Gastrocnemius medialis (tissue), 4 donors: ENCODE results near the gene SNAPC4. TPM values are rescaled to one million over a fixed set of nuclear protein-coding genes. Genes with fewer than 3 reads are reported as not detected.

Experiments
- ATAC-seq, 2 donors: fragments of 150-250 bp; one replicate each; pipeline ENCODE4 v1.9.1; 2016
- DNase-seq, 2 donors: peaks; one replicate each; pipeline ENCODE4 v3.0.0-alpha.2; 2019
- H3K27ac ChIP-seq, 4 donors: fragments of 200-600 bp; sonication (generic); 1 replicate in 1 of 4; 2 replicates in 3 of 4; pipeline ENCODE4 v1.5.1; 2016 to 2018; ENCODE audit warnings: mild to moderate bottlenecking in 2 of 4, moderate library complexity in 1 of 4
- H3K27me3 ChIP-seq, 3 donors: fragments of 200-600 bp; sonication (generic) in 2 of 3; 1 replicate in 1 of 3; 2 replicates in 2 of 3; pipeline versions ENCODE4 v1.5.1 to v1.6.0; 2016 to 2019; ENCODE audit warnings: mild to moderate bottlenecking in 1 of 3, moderate library complexity in 1 of 3
- H3K36me3 ChIP-seq, 2 donors: fragments of 200-600 bp; sonication (generic) in 1 of 2; one replicate each; pipeline ENCODE4 v1.5.1; 2017 to 2018
- H3K4me1 ChIP-seq, 2 donors: fragments of 200-600 bp; sonication (generic) in 1 of 2; one replicate each; pipeline ENCODE4 v1.5.1; 2016 to 2017; ENCODE audit warnings: mild to moderate bottlenecking in 2 of 2
- H3K4me3 ChIP-seq, 4 donors: fragments of 200-600 bp; sonication (generic) in 3 of 4; 1 replicate in 1 of 4; 2 replicates in 3 of 4; pipeline ENCODE4 v1.5.1; 2016 to 2019; ENCODE audit warnings: mild to moderate bottlenecking in 2 of 4
- H3K9me3 ChIP-seq, 3 donors: fragments of 200-600 bp; sonication (generic) in 2 of 3; 1 replicate in 1 of 3; 2 replicates in 2 of 3; pipeline ENCODE4 v1.5.1; 2016 to 2019
- CTCF ChIP-seq, 5 experiments: fragments of 450-650 bp in 3 of 5; fragments of 200-600 bp in 2 of 5; sonication (generic) in 2 of 5; IDR thresholded peaks in 4 of 5; conservative IDR thresholded peaks in 1 of 5; 1 replicate in 4 of 5; 2 replicates in 1 of 5; pipeline ENCODE4 v1.5.1; 2016 to 2019; ENCODE audit warnings: antibody characterized with exemption in 5 of 5, mild to moderate bottlenecking in 3 of 5, moderate library complexity in 3 of 5
- POLR2A ChIP-seq, 2 donors: fragments of 450-650 bp; IDR thresholded peaks; one replicate each; pipeline ENCODE4 v1.6.1; 2017; ENCODE audit warnings: antibody characterized with exemption in 2 of 2, mild to moderate bottlenecking in 2 of 2, moderate library complexity in 2 of 2
- in situ Hi-C, 4 donors: fragments of 200-750 bp; cut with MboI; loops; one replicate each; pipeline versions ENCODE4 v1.15.0 to v1.8.0; 2017; ENCODE audit warnings: low sequenced_read_pairs in 4 of 4
- intact Hi-C: fragments of 100-400 bp; cut with DNase I; formaldehyde crosslinking; loops from one replicate; pipeline ENCODE4 v1.15.1; 2023; ENCODE audit warnings: low total_unique reads
- total RNA-seq, 4 donors: library from RNA; depleted of rRNA; stranded (reverse); fragments of >200 nt; gene quantifications; one replicate each; pipeline versions ENCODE4 v1.1.0 to v1.2.3, GENCODE V29; 2016

The SNAPC4 gene
- total RNA-seq, 4 donors from 2014 or later = 2.3 to 6.0 (median 3.9) TPM

GRCh38 chr9:136363949-136364748, 35.8 kb downstream of the SNAPC4 start:
- ATAC-seq (peak; percentile 0 to 1), DNase-seq (no peak)
- no peaks in the 10 kb centered on the region for H3K27me3 ChIP-seq
- intact Hi-C loops = loop anchor here (1.0 to 5.0 kb wide), 5 partner anchors 25 to 457 kb away; partner anchors contain the start of genes CAMSAP1, NOTCH1, QSOX2 and SNAPC4
- H3K4me3 ChIP-seq = peak overlapping the region in 3 of 4 donors; percentile 68 to 86 (median 81)
- TF ChIP-seq POLR2A (IDR thresholded peaks at IDR 0.05) (no peak), CTCF (IDR thresholded peaks at IDR 0.05 in 4 of 5, conservative IDR thresholded peaks at IDR 0.05 in 1 of 5) (peak in 1 of 5 experiments; percentile 7)
- no peaks in the 10 kb centered on the region for H3K36me3 ChIP-seq
- H3K9me3 ChIP-seq = no peaks in the 10 kb centered on the region
- H3K27ac ChIP-seq = peak overlapping the region in 1 of 4 donors; percentile 94
- in situ Hi-C loops = no loop called here
- peaks cover 7 to 9% of the 10 kb centered on the region in 2 donors for H3K4me1 ChIP-seq

- H3K4me1 ChIP-seq = peaks cover 7 to 9% of the 10 kb centered on the region in 2 donors
- intact Hi-C loops = loop anchor here (1.0 to 5.0 kb wide), 5 partner anchors 24 to 456 kb away; partner anchors contain the start of genes CAMSAP1, NOTCH1, QSOX2 and SNAPC4
- H3K4me3 ChIP-seq = peak within 1 kb of the TSS; percentile 68 to 86 (median 78)
- H3K9me3 ChIP-seq = no peaks in the 10 kb centered on the region
- in situ Hi-C loops = no loop called here
- peak; percentile 95 to 97 for ATAC-seq
- no peaks in the 10 kb centered on the region for H3K36me3 ChIP-seq
- no peaks in the 10 kb centered on the region for H3K27me3 ChIP-seq
- peak within 1 kb of the TSS; percentile 81 to 96 (median 94) for H3K27ac ChIP-seq
- peak; percentile 96 for DNase-seq
- TF ChIP-seq CTCF (IDR thresholded peaks at IDR 0.05 in 4 of 5, conservative IDR thresholded peaks at IDR 0.05 in 1 of 5) (peak; percentile 88 to 100 (median 99)), POLR2A (IDR thresholded peaks at IDR 0.05) (peak; percentile 84 to 93)
Measured at GRCh38 chr9:136363106-136363948, 36.6 kb downstream of the SNAPC4 start, which contains the start of gene DNLZ. TSS of gene DNLZ (minus strand) at chr9:136363744. CDS start at chr9:136363714, 30 bp downstream.

- no peaks in the 10 kb centered on the region for H3K27me3 ChIP-seq
- no peaks in the 10 kb centered on the region for H3K9me3 ChIP-seq
- no peak overlapping the region for H3K4me3 ChIP-seq
- TF ChIP-seq POLR2A (IDR thresholded peaks at IDR 0.05) (no peak), CTCF (IDR thresholded peaks at IDR 0.05 in 4 of 5, conservative IDR thresholded peaks at IDR 0.05 in 1 of 5) (no peak)
- peak overlapping the region; percentile 81 to 96 (median 94) for H3K27ac ChIP-seq
- ATAC-seq (no peak), DNase-seq (no peak)
- intact Hi-C loops (loop anchor here (2.0 to 5.0 kb wide), 2 partner anchors 184 to 455 kb away; partner anchors contain the start of genes CAMSAP1 and NOTCH1), in situ Hi-C loops (no loop called here)
- no peaks in the 10 kb centered on the region for H3K36me3 ChIP-seq
- H3K4me1 ChIP-seq = peaks cover 7 to 9% of the 10 kb centered on the region in 2 donors
Measured at GRCh38 chr9:136362450-136362784, 37.6 kb downstream of the SNAPC4 start.

- DNase-seq = no peak
- no peak for ATAC-seq
- H3K9me3 ChIP-seq = no peaks in the 10 kb centered on the region
- TF ChIP-seq POLR2A (IDR thresholded peaks at IDR 0.05) = no peak
- no peak for TF ChIP-seq CTCF (IDR thresholded peaks at IDR 0.05 in 4 of 5, conservative IDR thresholded peaks at IDR 0.05 in 1 of 5)
- no peak overlapping the region for H3K27ac ChIP-seq
- no peaks in the 10 kb centered on the region for H3K36me3 ChIP-seq
- in situ Hi-C loops (no loop called here), intact Hi-C loops (loop anchor here (2.0 to 5.0 kb wide), 2 partner anchors 185 to 455 kb away; partner anchors contain the start of genes CAMSAP1 and NOTCH1)
- H3K4me1 ChIP-seq = peaks cover 7 to 9% of the 10 kb centered on the region in 2 donors
- H3K4me3 ChIP-seq = no peak overlapping the region
- H3K27me3 ChIP-seq = no peaks in the 10 kb centered on the region
Measured at GRCh38 chr9:136361754-136362449, 38.1 kb downstream of the SNAPC4 start.
